ENCODE data around the gene PAX5.

PAX5 gene

DNA sequence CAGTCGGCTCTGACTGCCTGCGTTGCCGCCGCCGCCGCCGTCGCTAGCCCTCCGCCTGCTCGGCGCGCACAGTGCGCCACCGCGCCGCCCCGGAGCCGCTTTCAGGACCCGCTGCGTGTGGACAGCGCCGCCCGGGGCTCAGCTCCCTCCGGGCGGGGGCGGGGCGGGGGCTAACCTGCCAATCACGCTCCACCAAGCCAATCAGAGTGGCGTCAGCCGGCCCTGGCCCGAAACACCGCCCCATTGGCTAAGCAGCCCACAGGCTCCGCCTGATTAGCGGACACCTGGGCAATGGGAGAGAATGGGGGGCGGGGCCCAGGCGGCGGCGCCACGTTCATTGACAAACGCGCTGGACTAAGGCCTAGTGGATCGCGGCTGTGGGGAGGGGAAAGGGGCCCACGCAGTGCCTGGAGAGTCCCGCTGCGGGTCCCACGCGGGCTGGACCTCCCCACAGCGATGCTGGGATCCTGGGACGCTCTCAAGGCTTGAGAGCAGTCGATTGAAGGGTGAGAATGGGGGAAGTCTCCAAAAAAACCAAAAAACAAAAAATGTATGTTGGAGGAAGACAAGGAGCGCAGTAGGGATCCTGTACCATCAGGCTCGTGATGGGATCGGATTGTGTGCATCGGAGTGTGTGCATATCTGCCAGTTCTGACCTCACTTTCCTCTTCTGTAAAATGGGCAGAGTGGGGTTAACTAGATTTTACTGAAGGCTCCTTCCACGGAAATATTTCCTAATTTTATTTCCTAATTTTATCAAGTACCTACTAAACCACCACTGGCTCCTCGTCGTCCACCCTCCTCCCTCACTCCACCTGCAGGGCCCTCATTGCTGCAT is 6.3 kb downstream of the PAX5 start:
- peak; percentile 88 for DNase-seq (ENCODE audit: low read depth)
- peak overlapping the region; percentile 33 for H3K4me3 ChIP-seq (ENCODE audit: low read depth, low read length)
- TF ChIP-seq, protein P1, sequence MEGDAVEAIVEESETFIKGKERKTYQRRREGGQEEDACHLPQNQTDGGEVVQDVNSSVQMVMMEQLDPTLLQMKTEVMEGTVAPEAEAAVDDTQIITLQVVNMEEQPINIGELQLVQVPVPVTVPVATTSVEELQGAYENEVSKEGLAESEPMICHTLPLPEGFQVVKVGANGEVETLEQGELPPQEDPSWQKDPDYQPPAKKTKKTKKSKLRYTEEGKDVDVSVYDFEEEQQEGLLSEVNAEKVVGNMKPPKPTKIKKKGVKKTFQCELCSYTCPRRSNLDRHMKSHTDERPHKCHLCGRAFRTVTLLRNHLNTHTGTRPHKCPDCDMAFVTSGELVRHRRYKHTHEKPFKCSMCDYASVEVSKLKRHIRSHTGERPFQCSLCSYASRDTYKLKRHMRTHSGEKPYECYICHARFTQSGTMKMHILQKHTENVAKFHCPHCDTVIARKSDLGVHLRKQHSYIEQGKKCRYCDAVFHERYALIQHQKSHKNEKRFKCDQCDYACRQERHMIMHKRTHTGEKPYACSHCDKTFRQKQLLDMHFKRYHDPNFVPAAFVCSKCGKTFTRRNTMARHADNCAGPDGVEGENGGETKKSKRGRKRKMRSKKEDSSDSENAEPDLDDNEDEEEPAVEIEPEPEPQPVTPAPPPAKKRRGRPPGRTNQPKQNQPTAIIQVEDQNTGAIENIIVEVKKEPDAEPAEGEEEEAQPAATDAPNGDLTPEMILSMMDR (IDR thresholded peaks at IDR 0.05; ENCODE audit: control insufficient read depth, extremely low read depth, insufficient read depth), result no peak

DNA sequence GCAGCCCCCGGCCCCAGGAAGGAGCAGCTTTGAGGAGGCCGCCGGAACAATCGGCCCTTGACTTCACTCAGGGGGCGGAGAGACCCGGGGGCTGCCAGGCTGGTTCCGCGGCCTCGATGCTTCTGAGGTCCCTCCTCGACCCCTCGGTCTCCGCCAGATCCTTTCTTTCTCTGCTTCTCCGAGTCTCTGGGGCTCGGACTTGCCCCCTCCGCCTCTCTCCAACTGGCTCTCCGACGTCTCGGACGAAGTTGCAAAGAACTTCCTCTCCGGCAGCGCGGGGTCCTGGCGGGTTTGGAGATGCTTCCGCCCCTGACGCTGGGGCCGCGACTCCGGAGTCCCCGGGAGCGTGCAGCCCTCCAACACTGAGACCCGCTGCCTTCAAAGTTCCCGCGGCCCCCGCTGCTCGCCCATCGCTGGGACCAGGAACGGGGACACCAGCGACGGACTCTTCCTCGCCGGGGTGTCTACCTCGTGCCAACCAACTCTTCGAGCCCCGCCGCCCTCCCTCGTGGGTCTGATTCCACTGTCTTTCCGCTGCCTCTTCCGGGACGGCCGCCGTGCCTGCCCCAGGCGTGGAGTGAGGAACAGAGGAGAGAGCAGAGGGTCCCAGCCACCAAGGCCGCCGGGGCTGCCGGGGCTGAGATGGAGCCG is 7.0 kb downstream of the PAX5 start:
- no peak for DNase-seq (ENCODE audit: low read depth)
- TF ChIP-seq, protein P1 (IDR thresholded peaks at IDR 0.05; ENCODE audit: control insufficient read depth, extremely low read depth, insufficient read depth), result no peak
- no peak overlapping the region for H3K4me3 ChIP-seq (ENCODE audit: low read depth, low read length)

DNA sequence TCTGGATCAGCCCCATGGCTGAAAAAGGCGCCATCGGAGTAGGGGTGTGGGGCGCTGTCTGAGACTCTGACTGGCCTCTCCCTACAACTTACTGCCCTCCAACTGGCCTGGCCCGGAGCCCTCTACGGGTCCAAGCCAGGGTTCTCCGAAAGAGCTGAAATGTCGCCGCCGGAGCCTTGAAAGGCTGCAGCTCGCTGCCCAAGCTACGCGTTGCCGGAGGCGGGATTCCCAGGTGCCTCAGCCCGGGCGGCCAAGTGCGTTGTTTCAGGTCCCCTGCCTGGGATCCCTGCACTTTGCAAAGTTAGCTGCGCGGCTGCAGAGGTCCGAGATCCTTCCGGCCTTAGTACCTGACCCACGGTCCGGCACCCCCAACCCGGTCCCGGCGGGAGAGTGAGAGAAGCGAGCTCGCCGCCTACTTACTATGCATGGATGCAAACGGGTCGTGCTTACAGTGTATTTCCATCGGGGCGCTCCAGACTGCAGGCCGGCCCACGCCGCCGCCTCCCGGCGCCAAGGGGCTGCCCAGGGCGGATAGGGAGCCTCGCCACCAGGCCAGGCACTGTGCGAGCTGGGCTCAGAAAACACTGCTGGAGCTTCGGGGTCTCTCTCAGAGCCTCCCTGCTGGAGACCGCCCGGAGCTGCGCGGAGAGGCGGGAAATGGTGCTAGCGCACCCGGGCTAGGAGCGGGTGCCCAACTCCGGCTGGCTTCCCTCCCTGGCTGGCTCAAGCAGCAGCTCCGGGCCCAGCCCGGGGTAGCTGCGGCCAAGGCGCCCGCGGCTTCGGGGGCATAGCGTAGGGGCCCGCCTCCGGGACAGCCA is 7.7 kb downstream of the PAX5 start:
- DNase-seq (ENCODE audit: low read depth), result no peak
- H3K4me3 ChIP-seq (ENCODE audit: low read depth, low read length), result no peak overlapping the region
- TF ChIP-seq, protein P1 (IDR thresholded peaks at IDR 0.05; ENCODE audit: control insufficient read depth, extremely low read depth, insufficient read depth), result no peak

DNA sequence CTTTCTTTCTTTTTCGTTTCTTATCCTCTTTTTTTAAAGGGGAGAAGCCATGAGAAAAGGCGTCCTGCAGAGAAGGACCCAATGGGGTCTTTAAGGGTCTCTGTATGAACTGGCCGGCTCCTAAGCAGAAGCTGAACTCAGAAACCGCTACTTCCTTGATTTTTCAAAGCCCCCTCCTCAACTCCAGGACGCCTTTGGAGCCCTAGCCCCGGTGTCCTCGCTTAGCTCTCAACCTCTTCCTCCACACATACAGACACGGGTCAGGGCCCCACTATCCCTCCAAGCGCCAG is 8.3 kb downstream of the PAX5 start:
- no peak overlapping the region for H3K4me3 ChIP-seq (ENCODE audit: low read depth, low read length)
- no peak for DNase-seq (ENCODE audit: low read depth)
- TF ChIP-seq, protein P1 (IDR thresholded peaks at IDR 0.05; ENCODE audit: control insufficient read depth, extremely low read depth, insufficient read depth), result no peak

DNA sequence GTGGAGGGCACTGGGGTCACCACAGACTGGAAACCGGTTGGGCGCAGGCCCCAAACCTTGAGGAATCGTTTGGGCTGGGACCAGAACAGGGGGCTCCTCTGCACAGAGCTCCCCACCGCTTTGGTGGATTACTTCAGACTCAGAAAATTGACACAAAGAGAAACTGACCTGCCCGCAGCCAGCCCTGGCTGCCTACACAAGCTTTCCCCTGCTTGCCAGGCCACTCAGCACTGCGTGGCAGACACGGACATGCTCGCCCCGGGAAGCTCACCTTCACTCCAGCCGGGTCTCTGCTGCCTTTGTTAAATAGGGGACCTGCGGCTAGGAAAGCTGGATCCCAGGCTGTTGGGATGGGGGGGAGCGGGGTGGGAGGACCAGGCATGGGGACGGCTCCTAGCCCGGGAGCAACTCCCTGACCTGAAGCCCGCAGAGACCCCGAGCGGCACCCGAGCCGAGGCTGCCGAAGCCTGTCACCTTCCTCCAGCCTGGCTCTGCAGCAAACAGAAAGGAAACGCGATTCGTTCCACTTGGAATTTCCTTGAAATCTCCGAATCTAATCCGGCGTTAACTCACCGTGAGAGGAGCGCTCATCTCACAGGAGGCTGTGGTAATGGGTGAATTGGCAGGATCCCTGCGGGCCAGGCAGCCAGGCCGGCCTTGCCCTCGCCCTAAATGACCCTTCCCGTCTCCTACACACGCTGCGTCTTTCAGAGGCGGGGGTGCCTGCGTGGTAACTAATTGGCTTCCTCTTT is 8.8 kb downstream of the PAX5 start:
- DNase-seq (ENCODE audit: low read depth), result no peak
- TF ChIP-seq, protein P1 (IDR thresholded peaks at IDR 0.05; ENCODE audit: control insufficient read depth, extremely low read depth, insufficient read depth), result no peak
- no peak overlapping the region for H3K4me3 ChIP-seq (ENCODE audit: low read depth, low read length)

DNA sequence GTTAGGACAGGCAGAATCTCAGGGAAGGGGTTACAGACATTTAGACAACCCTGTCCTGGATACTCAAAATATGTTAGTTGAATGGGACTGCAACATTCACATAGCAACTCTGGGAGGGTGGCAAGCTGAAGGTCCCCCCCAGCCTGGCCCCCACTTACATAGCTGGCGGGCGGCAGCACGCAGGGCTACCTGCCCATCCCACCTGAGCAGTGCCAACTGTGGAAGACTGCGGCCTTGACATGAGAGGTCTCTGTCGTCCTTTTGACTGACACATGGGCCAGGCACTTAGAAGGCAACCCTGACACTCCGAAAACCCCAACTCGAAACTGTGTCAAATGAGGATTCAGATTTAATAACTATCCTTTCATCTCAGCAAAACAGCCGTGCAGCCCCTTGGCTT is 16.5 kb downstream of the PAX5 start:
- no peak for DNase-seq (ENCODE audit: low read depth)
- H3K4me3 ChIP-seq (ENCODE audit: low read depth, low read length), result no peak overlapping the region
- TF ChIP-seq, protein P1 (IDR thresholded peaks at IDR 0.05; ENCODE audit: control insufficient read depth, extremely low read depth, insufficient read depth), result no peak
